GM12801 (cell line): ENCODE results near the gene CADM1.

Experiments used
- CTCF ChIP-seq: IDR thresholded peaks from one replicate; pipeline ENCODE4 v1.5.1; 2011; ENCODE audit warnings: control low read depth; ENCODE audit not compliant: insufficient read length; ENCODE audit errors: extremely low read depth

CADM1 gene

GRCh38 chr11:115378557-115378956 is 125.7 kb downstream of the CADM1 start:
- no peak for TF ChIP-seq CTCF

- no peak for TF ChIP-seq CTCF
Measured at GRCh38 chr11:115377882-115378296, 126.3 kb downstream of the CADM1 start.

GRCh38 chr11:115368616-115369015 is 135.6 kb downstream of the CADM1 start:
- no peak for TF ChIP-seq CTCF

GRCh38 chr11:115366826-115367225 is 137.4 kb downstream of the CADM1 start:
- TF ChIP-seq CTCF, result no peak

DNA sequence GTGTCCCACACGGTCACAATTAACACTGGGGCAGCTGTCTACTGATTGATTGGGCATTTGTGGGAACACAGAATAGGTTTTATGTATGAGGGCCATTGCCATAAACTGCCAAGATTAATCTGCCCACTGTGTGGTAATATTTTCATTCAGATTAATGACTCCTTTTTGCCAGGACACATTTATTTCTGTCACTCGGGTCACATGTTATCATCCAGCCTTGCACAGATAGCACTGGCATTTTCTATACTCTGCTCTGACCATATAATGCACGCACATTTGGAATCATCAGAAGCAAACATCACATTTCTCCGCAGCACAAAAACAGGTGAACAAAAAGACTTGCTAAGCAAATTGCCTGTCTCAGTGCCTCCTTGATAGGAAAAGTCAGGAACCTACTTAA is 138.3 kb downstream of the CADM1 start:
- no peak for TF ChIP-seq CTCF

DNA sequence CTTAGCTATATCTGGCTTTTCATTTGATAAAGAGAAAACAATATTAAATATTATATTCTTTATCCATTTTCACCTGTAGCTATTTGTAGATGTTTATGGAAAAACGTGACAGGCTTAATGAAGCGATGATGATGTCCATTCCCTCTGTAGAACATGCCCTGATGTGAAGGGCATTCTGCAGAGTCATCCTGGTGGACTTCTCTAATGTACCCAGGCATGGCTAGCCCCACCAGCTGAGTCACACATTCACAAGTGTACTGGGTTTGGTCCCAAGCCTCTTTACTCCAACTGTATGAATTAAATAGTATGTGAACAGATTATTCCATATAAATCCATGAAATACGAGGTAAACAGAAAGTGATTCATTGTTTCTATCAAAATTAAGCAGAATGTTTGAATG is 139.3 kb downstream of the CADM1 start:
- no peak for TF ChIP-seq CTCF

DNA sequence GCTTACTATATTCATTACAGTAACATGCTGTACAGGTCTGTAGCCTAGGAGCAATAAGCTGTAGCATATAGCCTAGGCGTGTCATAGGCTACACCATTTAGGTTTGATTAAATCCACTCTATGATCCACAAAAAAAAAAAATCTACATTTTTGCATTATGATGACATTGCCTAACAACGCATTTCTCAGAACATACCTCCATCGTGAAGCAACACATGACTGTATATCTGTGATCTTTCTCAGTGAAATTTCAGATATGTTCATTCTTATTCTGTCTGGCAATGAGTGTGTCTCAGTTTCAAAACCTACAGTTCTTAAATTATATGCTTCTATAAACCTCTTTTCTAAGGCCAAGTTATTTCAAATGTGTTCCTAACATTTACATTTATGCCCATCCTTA is 140.3 kb downstream of the CADM1 start:
- TF ChIP-seq CTCF, result no peak

GRCh38 chr11:115363426-115363825 is 140.8 kb downstream of the CADM1 start:
- TF ChIP-seq CTCF, result no peak
